ENCODE data around the gene CAMTA1. TPM values are rescaled to one million over a fixed set of nuclear protein-coding genes. Genes with fewer than 3 reads are reported as not detected.
A peak's percentile ranks its signal among the peaks of the same experiment; 100 is the strongest.

The CAMTA1 gene
- total RNA-seq, 4 donors from 2014 or later, result 86.3 to 170 (median 132) TPM

- Histone ChIP-seq H3K9me3 (no peaks in the 10 kb centered on the region), H3K36me3 (no peaks in the 10 kb centered on the region), H3K27me3 (no peaks in the 10 kb centered on the region), H3K4me1 (peaks cover 0 to 27% (median 12%) of the 10 kb centered on the region in 3 donors), H3K4me3 (no peak overlapping the region), H3K27ac (peak overlapping the region in 3 of 4 donors; percentile 55 to 64 (median 63))
- 9 to 12% methylated on average over 7 to 8 of the region's 14 CpGs for WGBS, 2 donors (ENCODE audit: low coverage in 1 of 2)
- ATAC-seq, result peak; percentile 80
- peak; percentile 88 for TF ChIP-seq POLR2AphosphoS5 (IDR thresholded peaks at IDR 0.05)
- no peak for TF ChIP-seq CTCF (IDR thresholded peaks at IDR 0.05)
- no peak for TF ChIP-seq POLR2A (IDR thresholded peaks at IDR 0.05)
Observed at GRCh38 chr1:7478809-7479499, 693.7 kb downstream of the CAMTA1 start.

- TF ChIP-seq POLR2AphosphoS5 (IDR thresholded peaks at IDR 0.05) (no peak), EP300 (IDR thresholded peaks at IDR 0.05) (no peak), POLR2A (IDR thresholded peaks at IDR 0.05) (no peak), CTCF (IDR thresholded peaks at IDR 0.05) (no peak)
- 88 to 95% methylated on average over 1 to 3 of the region's 3 CpGs for WGBS, 2 donors (ENCODE audit: low coverage in 1 of 2)
- peaks cover 0 to 27% (median 12%) of the 10 kb centered on the region in 3 donors for H3K4me1 ChIP-seq
- no peaks in the 10 kb centered on the region for H3K27me3 ChIP-seq
- no peaks in the 10 kb centered on the region for H3K9me3 ChIP-seq
- peak overlapping the region in 1 of 4 donors; percentile 37 for H3K27ac ChIP-seq
- no peaks in the 10 kb centered on the region for H3K36me3 ChIP-seq
- H3K4me3 ChIP-seq, result no peak overlapping the region
- no peak for ATAC-seq
Observed at GRCh38 chr1:7479571-7479970, 694.3 kb downstream of the CAMTA1 start.

- H3K36me3 ChIP-seq, result no peaks in the 10 kb centered on the region
- no peak for ATAC-seq
- H3K4me1 ChIP-seq, result peaks cover 0 to 27% (median 12%) of the 10 kb centered on the region in 3 donors
- no peak overlapping the region for H3K27ac ChIP-seq
- H3K9me3 ChIP-seq, result no peaks in the 10 kb centered on the region
- H3K27me3 ChIP-seq, result no peaks in the 10 kb centered on the region
- no peak overlapping the region for H3K4me3 ChIP-seq
- TF ChIP-seq EP300 (IDR thresholded peaks at IDR 0.05), result no peak
- no peak for TF ChIP-seq CTCF (IDR thresholded peaks at IDR 0.05)
- no peak for TF ChIP-seq POLR2A (IDR thresholded peaks at IDR 0.05)
- TF ChIP-seq POLR2AphosphoS5 (IDR thresholded peaks at IDR 0.05), result no peak
- 73 to 92% methylated on average over 2 to 3 of the region's 3 CpGs for WGBS, 2 donors (ENCODE audit: low coverage in 1 of 2)
Observed at GRCh38 chr1:7481194-7481593, 695.9 kb downstream of the CAMTA1 start.

GRCh38 chr1:7482077-7482476 is 696.8 kb downstream of the CAMTA1 start:
- ATAC-seq, result no peak
- whole genome bisulfite sequencing, 2 donors (ENCODE audit: low coverage in 1 of 2), result 67 to 83% methylated on average over 1 to 2 of the region's 6 CpGs
- TF ChIP-seq POLR2A (IDR thresholded peaks at IDR 0.05), result no peak
- TF ChIP-seq CTCF (IDR thresholded peaks at IDR 0.05), result no peak
- no peak for TF ChIP-seq POLR2AphosphoS5 (IDR thresholded peaks at IDR 0.05)
- TF ChIP-seq EP300 (IDR thresholded peaks at IDR 0.05), result no peak

More at GRCh38 chr1:7482077-7482476, 696.8 kb downstream of the CAMTA1 start:
- Histone ChIP-seq H3K27ac (no peak overlapping the region), H3K36me3 (no peaks in the 10 kb centered on the region), H3K9me3 (no peaks in the 10 kb centered on the region), H3K27me3 (no peaks in the 10 kb centered on the region), H3K4me3 (no peak overlapping the region), H3K4me1 (peaks cover 0 to 23% (median 12%) of the 10 kb centered on the region in 3 donors)
